DOHH2 (cell line): ENCODE data around the gene HMCN2.

Experiments
- H3F3A ChIP-seq: fragments of 200-600 bp; sonication (generic), shearing (Covaris generic); 2 replicates; pipeline ENCODE4 v1.6.0; 2016; ENCODE audit warnings: antibody characterized with exemption, mild to moderate bottlenecking; ENCODE audit not compliant: control insufficient read depth, insufficient read depth
- H3K27ac ChIP-seq: fragments of 200-600 bp; sonication (generic); 2 replicates; pipeline ENCODE4 v1.5.1; 2014; ENCODE audit warnings: low read depth, mild to moderate bottlenecking, low read length, moderate library complexity
- H3K27me3 ChIP-seq: fragments of 200-600 bp; sonication (generic); 2 replicates; pipeline ENCODE4 v1.6.1; 2014; ENCODE audit warnings: mild to moderate bottlenecking, low read length, mixed read lengths; ENCODE audit not compliant: control insufficient read depth
- H3K36me3 ChIP-seq: fragments of 200-600 bp; sonication (generic); 2 replicates; pipeline ENCODE4 v1.6.1; 2014; ENCODE audit warnings: mild to moderate bottlenecking, low read length, moderate library complexity, mixed read lengths; ENCODE audit not compliant: control insufficient read depth
- H3K4me1 ChIP-seq: fragments of 200-600 bp; sonication (generic); 2 replicates; pipeline ENCODE4 v1.6.1; 2014; ENCODE audit warnings: mild to moderate bottlenecking, low read length, mixed read lengths; ENCODE audit not compliant: control insufficient read depth
- H3K4me2 ChIP-seq: fragments of 200-600 bp; sonication (generic); 2 replicates; pipeline ENCODE4 v1.6.0; 2014; ENCODE audit warnings: mild to moderate bottlenecking, low read length, moderate library complexity
- H3K4me3 ChIP-seq: fragments of 200-600 bp; sonication (generic); 2 replicates; pipeline ENCODE4 v1.5.1; 2014; ENCODE audit warnings: mild to moderate bottlenecking, low read length, mixed read lengths
- H3K79me2 ChIP-seq: fragments of 200-600 bp; sonication (generic); 2 replicates; pipeline ENCODE4 v1.6.1; 2014; ENCODE audit warnings: mild to moderate bottlenecking, low read length, mixed read lengths; ENCODE audit not compliant: control insufficient read depth
- H3K9me2 ChIP-seq: fragments of 200-600 bp; sonication (generic); replicated peaks from 2 replicates; pipeline ENCODE4 v1.6.1; 2014; ENCODE audit warnings: mild to moderate bottlenecking, low read length, mixed read lengths; ENCODE audit not compliant: control insufficient read depth
- H3K9me3 ChIP-seq: fragments of 200-600 bp; sonication (generic); 2 replicates; pipeline ENCODE4 v1.6.1; 2014; ENCODE audit warnings: antibody characterized with exemption, low read length, mixed read lengths; ENCODE audit not compliant: control insufficient read depth, insufficient read depth
- H4K20me1 ChIP-seq: fragments of 200-600 bp; sonication (generic); 2 replicates; pipeline ENCODE4 v1.6.0; 2014; ENCODE audit warnings: low read depth, mild to moderate bottlenecking, antibody characterized with exemption, low read length, moderate library complexity; ENCODE audit not compliant: control insufficient read depth, insufficient read depth
- CTCF ChIP-seq: fragments of 200-600 bp; sonication (generic); IDR thresholded peaks from one replicate; pipeline ENCODE4 v1.5.1; 2014; ENCODE audit warnings: antibody characterized with exemption, mild to moderate bottlenecking, low read depth, low read length; ENCODE audit not compliant: poor library complexity, severe bottlenecking
- EZH2phosphoT487 ChIP-seq: fragments of 200-600 bp; sonication (generic); IDR thresholded peaks from 2 replicates; pipeline ENCODE4 v1.6.1; 2017; ENCODE audit warnings: borderline replicate concordance, mild to moderate bottlenecking, antibody characterized with exemption, low read length, moderate library complexity, mixed read lengths

HMCN2 gene

DNA sequence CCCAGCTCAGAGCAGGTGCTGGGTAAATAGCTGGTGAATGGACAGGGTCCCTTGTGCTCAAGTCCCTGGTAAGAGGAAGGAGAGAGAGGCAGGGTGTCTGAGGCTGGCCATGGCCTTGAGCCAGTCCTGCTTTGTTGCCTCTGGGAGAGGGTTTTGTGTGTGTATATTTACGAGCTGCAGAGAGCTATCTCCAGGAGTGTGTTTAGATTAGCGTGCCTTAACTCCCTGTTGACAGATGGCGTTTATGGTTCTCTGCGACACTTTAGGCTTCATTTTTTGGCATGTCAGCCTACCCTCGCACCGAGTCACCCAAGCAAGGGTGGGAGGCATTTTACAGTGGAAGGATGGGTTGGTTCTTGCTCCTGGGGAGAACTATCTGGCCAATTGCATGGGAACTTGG lies 22.2 kb downstream of the HMCN2 start:
- Histone ChIP-seq H3K4me2 (no peak overlapping the region), H3F3A (no peaks in the 10 kb centered on the region), H4K20me1 (no peaks in the 10 kb centered on the region), H3K4me3 (no peak overlapping the region), H3K27me3 (no peaks in the 10 kb centered on the region), H3K9me2 (no peaks in the 10 kb centered on the region), H3K4me1 (no peaks in the 10 kb centered on the region), H3K79me2 (no peaks in the 10 kb centered on the region), H3K9me3 (no peaks in the 10 kb centered on the region), H3K27ac (no peak overlapping the region), H3K36me3 (no peaks in the 10 kb centered on the region)
- no peak for TF ChIP-seq CTCF
- TF ChIP-seq EZH2phosphoT487: no peak

DNA sequence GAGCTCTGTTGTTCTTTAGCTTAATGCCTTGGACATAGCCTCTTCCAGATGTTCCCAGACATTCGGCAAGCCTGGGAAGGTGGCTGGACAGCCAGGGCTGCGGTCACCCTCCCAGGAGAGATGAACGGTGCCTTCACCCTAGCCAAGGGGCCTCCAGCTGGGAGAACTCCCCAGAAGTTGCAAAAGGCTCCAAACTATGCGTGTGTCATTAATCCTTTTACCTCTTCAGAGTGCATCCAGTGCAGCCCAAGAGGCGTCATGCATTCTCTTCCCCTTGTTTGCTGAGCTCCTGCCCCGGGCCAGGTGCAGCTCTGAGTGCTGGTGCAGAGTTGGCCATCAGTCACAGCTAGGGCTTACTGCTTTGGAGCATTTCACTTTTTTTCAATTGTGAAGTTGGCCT lies 22.8 kb downstream of the HMCN2 start:
- Histone ChIP-seq H3K27me3 (no peaks in the 10 kb centered on the region), H3K9me2 (no peaks in the 10 kb centered on the region), H3K4me3 (no peak overlapping the region), H3K9me3 (no peaks in the 10 kb centered on the region), H3K36me3 (no peaks in the 10 kb centered on the region), H3F3A (no peaks in the 10 kb centered on the region), H4K20me1 (no peaks in the 10 kb centered on the region), H3K27ac (no peak overlapping the region), H3K4me2 (no peak overlapping the region), H3K79me2 (no peaks in the 10 kb centered on the region), H3K4me1 (no peaks in the 10 kb centered on the region)
- TF ChIP-seq EZH2phosphoT487 (no peak), CTCF (no peak)

DNA sequence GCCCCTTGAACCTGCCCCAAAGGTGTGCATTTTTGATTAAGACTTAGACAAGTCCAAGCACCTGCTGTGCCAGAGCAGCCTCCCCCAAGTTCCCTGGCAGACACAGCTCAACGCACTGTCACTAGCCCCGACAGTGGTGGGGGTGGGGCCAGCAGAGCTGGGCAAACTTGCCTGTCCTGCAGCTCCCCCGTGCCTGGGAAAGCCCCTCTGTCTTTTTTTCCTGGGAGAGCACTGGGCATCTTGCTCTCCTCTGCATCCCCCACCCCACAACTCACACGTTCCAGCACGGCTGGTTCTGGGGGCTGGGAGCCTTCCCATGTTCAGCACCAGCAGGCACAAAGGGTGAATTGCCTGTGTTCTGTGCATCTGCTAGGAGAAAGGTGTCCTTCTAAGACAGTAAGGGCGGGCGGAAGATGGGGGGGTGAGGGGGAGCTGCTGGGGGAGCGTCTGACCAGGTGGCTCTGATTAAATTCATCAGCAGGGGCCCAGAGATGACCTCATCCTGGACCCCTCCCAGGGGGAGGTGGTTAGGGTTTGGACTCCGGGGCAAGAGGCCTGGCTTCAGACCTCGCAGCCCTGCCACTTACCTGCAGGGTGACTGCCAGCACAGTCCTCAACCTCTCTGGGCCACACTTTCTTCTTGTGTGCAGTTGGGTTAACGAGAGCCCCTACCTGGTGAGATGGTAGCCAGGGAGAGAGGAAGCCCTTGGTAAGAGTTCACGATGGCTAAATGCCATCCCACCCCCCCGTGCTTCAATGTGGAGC lies 23.5 kb downstream of the HMCN2 start:
- Histone ChIP-seq H3K9me2 (no peaks in the 10 kb centered on the region), H4K20me1 (no peaks in the 10 kb centered on the region), H3F3A (no peaks in the 10 kb centered on the region), H3K4me3 (no peak overlapping the region), H3K27ac (no peak overlapping the region), H3K36me3 (no peaks in the 10 kb centered on the region), H3K4me2 (no peak overlapping the region), H3K9me3 (no peaks in the 10 kb centered on the region), H3K4me1 (no peaks in the 10 kb centered on the region), H3K79me2 (no peaks in the 10 kb centered on the region), H3K27me3 (no peaks in the 10 kb centered on the region)
- TF ChIP-seq CTCF (no peak), EZH2phosphoT487 (no peak)
